Measurements from ENCODE around the gene RAB20.

The RAB20 gene

DNA sequence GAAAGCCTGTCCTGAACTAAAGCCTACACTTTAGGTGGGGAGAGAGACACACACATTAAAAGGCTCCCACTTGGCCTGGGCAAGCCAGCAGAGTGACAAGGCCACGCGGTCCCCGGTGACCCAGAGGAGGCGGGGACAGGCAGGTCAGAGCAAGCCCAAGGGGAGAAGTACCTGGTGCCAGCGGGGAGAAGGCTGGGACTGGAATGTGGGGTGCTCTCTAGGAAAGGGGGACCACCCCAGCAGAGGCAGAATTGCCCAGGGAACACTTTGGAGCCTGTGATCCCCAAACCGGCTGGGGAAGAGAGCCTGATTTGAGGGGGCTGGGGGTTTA lies 82.3 kb downstream of the RAB20 start:
- no peak for ATAC-seq
- TF ChIP-seq SNAI2 (CRISPR knock-in tag; IDR thresholded peaks at IDR 0.05) (no peak), OSR1 (CRISPR knock-in tag; IDR thresholded peaks at IDR 0.05) (no peak), ISL1 (CRISPR knock-in tag; IDR thresholded peaks at IDR 0.05) (no peak), ZC3H10 (CRISPR knock-in tag; IDR thresholded peaks at IDR 0.05) (no peak)
- TF ChIP-seq, protein P1, sequence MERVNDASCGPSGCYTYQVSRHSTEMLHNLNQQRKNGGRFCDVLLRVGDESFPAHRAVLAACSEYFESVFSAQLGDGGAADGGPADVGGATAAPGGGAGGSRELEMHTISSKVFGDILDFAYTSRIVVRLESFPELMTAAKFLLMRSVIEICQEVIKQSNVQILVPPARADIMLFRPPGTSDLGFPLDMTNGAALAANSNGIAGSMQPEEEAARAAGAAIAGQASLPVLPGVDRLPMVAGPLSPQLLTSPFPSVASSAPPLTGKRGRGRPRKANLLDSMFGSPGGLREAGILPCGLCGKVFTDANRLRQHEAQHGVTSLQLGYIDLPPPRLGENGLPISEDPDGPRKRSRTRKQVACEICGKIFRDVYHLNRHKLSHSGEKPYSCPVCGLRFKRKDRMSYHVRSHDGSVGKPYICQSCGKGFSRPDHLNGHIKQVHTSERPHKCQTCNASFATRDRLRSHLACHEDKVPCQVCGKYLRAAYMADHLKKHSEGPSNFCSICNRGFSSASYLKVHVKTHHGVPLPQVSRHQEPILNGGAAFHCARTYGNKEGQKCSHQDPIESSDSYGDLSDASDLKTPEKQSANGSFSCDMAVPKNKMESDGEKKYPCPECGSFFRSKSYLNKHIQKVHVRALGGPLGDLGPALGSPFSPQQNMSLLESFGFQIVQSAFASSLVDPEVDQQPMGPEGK (CRISPR knock-in tag; IDR thresholded peaks at IDR 0.05; ENCODE audit: borderline replicate concordance): no peak

DNA sequence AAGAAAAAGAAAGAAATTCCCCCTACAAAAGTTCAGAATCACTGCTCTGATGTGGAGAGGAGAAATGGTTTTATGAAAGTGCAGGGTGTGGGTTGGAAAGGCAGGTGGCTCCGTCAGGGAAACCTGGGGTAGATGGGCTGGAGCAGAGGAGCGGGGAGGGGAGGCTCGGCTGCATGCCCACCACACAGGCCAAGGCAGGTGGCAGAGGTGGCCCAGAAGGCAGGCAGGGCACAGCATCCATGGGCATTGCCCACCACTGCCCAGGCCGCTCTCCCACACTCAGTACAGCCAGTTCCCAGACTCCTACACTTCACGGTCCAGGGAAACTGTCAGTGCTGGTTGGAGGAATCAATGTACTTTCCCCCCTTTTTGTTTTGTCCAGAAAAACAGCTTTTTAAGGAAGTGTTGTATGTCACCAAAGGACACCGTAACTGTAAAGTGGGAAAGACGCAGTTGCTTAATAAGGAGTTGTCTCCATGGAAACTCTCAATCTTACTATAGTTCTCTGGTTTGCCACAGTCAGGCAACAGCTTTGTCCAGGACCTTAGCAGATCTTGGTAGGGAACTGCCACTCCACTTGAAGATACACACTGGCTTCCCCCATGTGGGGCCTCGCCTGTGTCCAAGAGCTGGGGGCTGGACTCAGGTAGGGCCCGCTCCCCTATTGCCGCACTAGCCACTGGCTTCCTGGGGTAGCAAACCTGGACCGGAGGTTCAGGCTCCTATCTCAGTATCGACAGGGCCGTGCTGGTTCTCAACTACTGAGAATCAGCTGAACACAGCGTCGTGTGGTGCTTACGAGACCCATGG lies 82.9 kb downstream of the RAB20 start:
- TF ChIP-seq TCF4 (CRISPR knock-in tag; IDR thresholded peaks at IDR 0.05; ENCODE audit: borderline replicate concordance) (no peak), OSR1 (CRISPR knock-in tag; IDR thresholded peaks at IDR 0.05) (no peak), BACH2 (CRISPR knock-in tag; IDR thresholded peaks at IDR 0.05; ENCODE audit: borderline replicate concordance) (no peak), RARB (CRISPR knock-in tag; IDR thresholded peaks at IDR 0.05) (no peak), ZC3H10 (CRISPR knock-in tag; IDR thresholded peaks at IDR 0.05) (no peak), ZFP3 (CRISPR knock-in tag; IDR thresholded peaks at IDR 0.05) (no peak), CSDC2 (CRISPR knock-in tag; IDR thresholded peaks at IDR 0.05) (no peak), ESRRG (CRISPR knock-in tag; IDR thresholded peaks at IDR 0.05) (no peak), ISL1 (CRISPR knock-in tag; IDR thresholded peaks at IDR 0.05) (no peak), ARNTL (CRISPR knock-in tag; IDR thresholded peaks at IDR 0.05; ENCODE audit: borderline replicate concordance, low read depth) (no peak), ZNF70 (CRISPR knock-in tag; IDR thresholded peaks at IDR 0.05) (no peak), SNAI2 (CRISPR knock-in tag; IDR thresholded peaks at IDR 0.05) (no peak), ZNF8 (CRISPR knock-in tag; IDR thresholded peaks at IDR 0.05) (no peak)
- TF ChIP-seq, protein P2, sequence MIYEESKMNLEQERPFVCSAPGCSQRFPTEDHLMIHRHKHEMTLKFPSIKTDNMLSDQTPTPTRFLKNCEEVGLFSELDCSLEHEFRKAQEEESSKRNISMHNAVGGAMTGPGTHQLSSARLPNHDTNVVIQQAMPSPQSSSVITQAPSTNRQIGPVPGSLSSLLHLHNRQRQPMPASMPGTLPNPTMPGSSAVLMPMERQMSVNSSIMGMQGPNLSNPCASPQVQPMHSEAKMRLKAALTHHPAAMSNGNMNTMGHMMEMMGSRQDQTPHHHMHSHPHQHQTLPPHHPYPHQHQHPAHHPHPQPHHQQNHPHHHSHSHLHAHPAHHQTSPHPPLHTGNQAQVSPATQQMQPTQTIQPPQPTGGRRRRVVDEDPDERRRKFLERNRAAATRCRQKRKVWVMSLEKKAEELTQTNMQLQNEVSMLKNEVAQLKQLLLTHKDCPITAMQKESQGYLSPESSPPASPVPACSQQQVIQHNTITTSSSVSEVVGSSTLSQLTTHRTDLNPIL (CRISPR knock-in tag; IDR thresholded peaks at IDR 0.05; ENCODE audit: low read depth): no peak
- TF ChIP-seq, protein P3, sequence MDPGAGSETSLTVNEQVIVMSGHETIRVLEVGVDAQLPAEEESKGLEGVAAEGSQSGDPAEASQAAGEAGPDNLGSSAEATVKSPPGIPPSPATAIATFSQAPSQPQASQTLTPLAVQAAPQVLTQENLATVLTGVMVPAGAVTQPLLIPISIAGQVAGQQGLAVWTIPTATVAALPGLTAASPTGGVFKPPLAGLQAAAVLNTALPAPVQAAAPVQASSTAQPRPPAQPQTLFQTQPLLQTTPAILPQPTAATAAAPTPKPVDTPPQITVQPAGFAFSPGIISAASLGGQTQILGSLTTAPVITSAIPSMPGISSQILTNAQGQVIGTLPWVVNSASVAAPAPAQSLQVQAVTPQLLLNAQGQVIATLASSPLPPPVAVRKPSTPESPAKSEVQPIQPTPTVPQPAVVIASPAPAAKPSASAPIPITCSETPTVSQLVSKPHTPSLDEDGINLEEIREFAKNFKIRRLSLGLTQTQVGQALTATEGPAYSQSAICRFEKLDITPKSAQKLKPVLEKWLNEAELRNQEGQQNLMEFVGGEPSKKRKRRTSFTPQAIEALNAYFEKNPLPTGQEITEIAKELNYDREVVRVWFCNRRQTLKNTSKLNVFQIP (CRISPR knock-in tag; IDR thresholded peaks at IDR 0.05; ENCODE audit: borderline replicate concordance, low read depth): no peak
- ATAC-seq: no peak

DNA sequence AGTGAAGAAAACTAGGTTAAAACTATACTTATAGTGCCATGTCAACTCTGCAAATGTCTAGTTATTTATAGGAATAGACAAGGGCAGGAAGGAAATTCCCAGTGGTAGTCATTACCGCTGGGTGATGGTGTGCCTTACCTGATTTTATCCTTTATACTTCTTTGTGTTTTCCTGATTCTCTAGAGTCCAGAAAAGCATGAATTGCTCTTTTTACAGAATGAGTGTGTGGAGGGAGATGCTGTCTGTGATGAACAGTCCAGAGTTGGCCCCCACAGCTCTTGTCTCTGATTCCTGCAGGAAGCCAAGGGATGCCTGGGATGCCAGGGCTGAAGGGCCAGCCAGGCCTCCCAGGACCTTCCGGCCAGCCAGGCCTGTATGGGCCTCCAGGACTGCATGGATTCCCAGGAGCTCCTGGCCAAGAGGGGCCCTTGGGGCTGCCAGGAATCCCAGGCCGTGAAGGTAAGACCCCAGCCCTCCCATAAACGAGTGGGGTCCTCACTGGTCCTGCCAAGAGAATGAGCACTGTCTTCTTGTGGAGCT lies 83.7 kb downstream of the RAB20 start:
- no peak for ATAC-seq
- TF ChIP-seq ESRRG (CRISPR knock-in tag; IDR thresholded peaks at IDR 0.05): no peak
- TF ChIP-seq, protein P4, sequence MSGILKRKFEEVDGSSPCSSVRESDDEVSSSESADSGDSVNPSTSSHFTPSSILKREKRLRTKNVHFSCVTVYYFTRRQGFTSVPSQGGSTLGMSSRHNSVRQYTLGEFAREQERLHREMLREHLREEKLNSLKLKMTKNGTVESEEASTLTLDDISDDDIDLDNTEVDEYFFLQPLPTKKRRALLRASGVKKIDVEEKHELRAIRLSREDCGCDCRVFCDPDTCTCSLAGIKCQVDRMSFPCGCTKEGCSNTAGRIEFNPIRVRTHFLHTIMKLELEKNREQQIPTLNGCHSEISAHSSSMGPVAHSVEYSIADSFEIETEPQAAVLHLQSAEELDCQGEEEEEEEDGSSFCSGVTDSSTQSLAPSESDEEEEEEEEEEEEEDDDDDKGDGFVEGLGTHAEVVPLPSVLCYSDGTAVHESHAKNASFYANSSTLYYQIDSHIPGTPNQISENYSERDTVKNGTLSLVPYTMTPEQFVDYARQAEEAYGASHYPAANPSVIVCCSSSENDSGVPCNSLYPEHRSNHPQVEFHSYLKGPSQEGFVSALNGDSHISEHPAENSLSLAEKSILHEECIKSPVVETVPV (CRISPR knock-in tag; IDR thresholded peaks at IDR 0.05): no peak
- TF ChIP-seq ZNF565 (CRISPR knock-in tag; conservative IDR thresholded peaks at IDR 0.05; ENCODE audit: low read depth): no peak

DNA sequence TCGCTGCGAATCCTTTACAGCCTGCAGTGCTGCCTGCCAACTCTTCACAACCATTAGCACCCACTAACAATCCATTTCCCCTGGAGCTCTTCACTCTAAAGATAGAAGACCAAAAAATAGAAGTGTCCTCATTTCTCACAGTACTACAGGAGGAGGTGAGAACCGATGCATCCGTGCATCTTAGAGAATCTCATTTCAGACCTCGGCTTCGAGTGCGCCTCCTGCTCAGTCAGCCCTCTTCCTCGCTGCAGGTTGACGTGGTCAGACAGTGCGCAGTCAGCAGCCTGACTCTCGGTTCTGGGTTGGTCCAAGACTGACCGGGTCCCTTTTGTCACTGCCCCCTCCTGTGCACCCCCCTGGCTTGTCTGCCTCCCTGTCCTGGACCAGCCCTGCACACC lies 85.3 kb downstream of the RAB20 start:
- ATAC-seq: no peak
- TF ChIP-seq TCF4 (CRISPR knock-in tag; IDR thresholded peaks at IDR 0.05; ENCODE audit: borderline replicate concordance): no peak
- TF ChIP-seq ISL1 (CRISPR knock-in tag; IDR thresholded peaks at IDR 0.05): no peak
- TF ChIP-seq, protein P5, sequence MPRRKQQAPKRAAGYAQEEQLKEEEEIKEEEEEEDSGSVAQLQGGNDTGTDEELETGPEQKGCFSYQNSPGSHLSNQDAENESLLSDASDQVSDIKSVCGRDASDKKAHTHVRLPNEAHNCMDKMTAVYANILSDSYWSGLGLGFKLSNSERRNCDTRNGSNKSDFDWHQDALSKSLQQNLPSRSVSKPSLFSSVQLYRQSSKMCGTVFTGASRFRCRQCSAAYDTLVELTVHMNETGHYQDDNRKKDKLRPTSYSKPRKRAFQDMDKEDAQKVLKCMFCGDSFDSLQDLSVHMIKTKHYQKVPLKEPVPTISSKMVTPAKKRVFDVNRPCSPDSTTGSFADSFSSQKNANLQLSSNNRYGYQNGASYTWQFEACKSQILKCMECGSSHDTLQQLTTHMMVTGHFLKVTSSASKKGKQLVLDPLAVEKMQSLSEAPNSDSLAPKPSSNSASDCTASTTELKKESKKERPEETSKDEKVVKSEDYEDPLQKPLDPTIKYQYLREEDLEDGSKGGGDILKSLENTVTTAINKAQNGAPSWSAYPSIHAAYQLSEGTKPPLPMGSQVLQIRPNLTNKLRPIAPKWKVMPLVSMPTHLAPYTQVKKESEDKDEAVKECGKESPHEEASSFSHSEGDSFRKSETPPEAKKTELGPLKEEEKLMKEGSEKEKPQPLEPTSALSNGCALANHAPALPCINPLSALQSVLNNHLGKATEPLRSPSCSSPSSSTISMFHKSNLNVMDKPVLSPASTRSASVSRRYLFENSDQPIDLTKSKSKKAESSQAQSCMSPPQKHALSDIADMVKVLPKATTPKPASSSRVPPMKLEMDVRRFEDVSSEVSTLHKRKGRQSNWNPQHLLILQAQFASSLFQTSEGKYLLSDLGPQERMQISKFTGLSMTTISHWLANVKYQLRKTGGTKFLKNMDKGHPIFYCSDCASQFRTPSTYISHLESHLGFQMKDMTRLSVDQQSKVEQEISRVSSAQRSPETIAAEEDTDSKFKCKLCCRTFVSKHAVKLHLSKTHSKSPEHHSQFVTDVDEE (CRISPR knock-in tag; IDR thresholded peaks at IDR 0.05): no peak
- TF ChIP-seq SNAI2 (CRISPR knock-in tag; IDR thresholded peaks at IDR 0.05): no peak
